Measurements from ENCODE around the gene SGMS1. TPM values are rescaled to one million over a fixed set of nuclear protein-coding genes. Genes with fewer than 3 reads are reported as not detected.

SGMS1 gene
- total and polyA plus RNA-seq, 2 donors (not counting 3 experiments of a cell fraction or from before 2014, with no cell fraction given) = 9.7 to 23.7 TPM

DNA sequence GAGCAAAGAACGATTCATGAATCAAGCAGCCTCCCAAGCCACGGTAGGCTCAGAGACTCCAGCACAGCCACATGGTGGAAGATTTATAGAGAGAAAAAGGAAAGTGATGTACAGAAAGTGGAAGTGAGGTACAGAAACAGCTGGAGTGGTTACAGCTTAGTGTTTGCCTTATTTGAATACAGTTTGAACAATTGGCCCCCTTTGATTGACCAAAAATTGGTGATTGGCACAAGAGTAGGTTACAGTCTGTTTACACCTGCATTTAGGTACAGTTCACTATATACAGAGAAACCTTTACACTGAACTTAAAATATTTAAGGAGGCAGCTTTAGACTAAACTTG, 236.1 kb downstream of the SGMS1 start:
- Histone ChIP-seq H3K79me2 (ENCODE audit: control insufficient read depth, insufficient read depth, low read length) (peaks cover 24% of the 10 kb centered on the region), H3K36me3 (ENCODE audit: control insufficient read depth in 2 of 2, extremely low read depth in 1 of 2, insufficient read depth in 2 of 2, low read length in 2 of 2) (no peaks in the 10 kb centered on the region), H4K20me1 (replicated peaks; ENCODE audit: control insufficient read depth, extremely low read depth, insufficient read depth, low read length) (peaks cover 3% of the 10 kb centered on the region), H3K4me2 (ENCODE audit: insufficient read depth, low read length) (no peak overlapping the region), H3K9me3 (replicated peaks; ENCODE audit: control insufficient read depth, insufficient read depth, low read length) (no peaks in the 10 kb centered on the region), H3K27ac (ENCODE audit: insufficient read depth, low read depth, low read length) (no peak overlapping the region), H3K9me1 (replicated peaks; ENCODE audit: control insufficient read depth, extremely low read depth, insufficient read depth, low read length) (no peaks in the 10 kb centered on the region), H3K4me3 (replicated peaks in 1 of 3; ENCODE audit: insufficient read depth in 1 of 3, low read depth in 1 of 3, low read length in 3 of 3) (no peak overlapping the region), H3K4me1 (ENCODE audit: control insufficient read depth, extremely low read depth, insufficient read depth, low read length) (peaks cover 1% of the 10 kb centered on the region), H3K9ac (replicated peaks; ENCODE audit: extremely low read depth, insufficient read depth, low read length) (no peak overlapping the region), H2AFZ (ENCODE audit: low read depth, low read length) (no peak overlapping the region), H3K27me3 (ENCODE audit: control insufficient read depth in 2 of 2, insufficient read depth in 2 of 2, low read length in 2 of 2) (no peaks in the 10 kb centered on the region)
- dilution Hi-C loops (cut with MboI; ENCODE audit: extremely low pct_ligation_motif_present, low sequenced_read_pairs) = no loop called here
- TF ChIP-seq POLR2AphosphoS5 (IDR thresholded peaks at IDR 0.05; ENCODE audit: insufficient read depth, low read depth, low read length) (no peak), MYC (IDR thresholded peaks at IDR 0.05; ENCODE audit: low read depth, low read length) (no peak), JUN (IDR thresholded peaks at IDR 0.05; ENCODE audit: borderline replicate concordance, insufficient read depth, insufficient read length, low read depth) (no peak), GATA2 (IDR thresholded peaks at IDR 0.05; ENCODE audit: insufficient read depth, insufficient read length, low read depth, low read length) (no peak), POLR2A (IDR thresholded peaks at IDR 0.05; ENCODE audit: low read depth, low read length) (no peak)
- TF ChIP-seq, protein P1, sequence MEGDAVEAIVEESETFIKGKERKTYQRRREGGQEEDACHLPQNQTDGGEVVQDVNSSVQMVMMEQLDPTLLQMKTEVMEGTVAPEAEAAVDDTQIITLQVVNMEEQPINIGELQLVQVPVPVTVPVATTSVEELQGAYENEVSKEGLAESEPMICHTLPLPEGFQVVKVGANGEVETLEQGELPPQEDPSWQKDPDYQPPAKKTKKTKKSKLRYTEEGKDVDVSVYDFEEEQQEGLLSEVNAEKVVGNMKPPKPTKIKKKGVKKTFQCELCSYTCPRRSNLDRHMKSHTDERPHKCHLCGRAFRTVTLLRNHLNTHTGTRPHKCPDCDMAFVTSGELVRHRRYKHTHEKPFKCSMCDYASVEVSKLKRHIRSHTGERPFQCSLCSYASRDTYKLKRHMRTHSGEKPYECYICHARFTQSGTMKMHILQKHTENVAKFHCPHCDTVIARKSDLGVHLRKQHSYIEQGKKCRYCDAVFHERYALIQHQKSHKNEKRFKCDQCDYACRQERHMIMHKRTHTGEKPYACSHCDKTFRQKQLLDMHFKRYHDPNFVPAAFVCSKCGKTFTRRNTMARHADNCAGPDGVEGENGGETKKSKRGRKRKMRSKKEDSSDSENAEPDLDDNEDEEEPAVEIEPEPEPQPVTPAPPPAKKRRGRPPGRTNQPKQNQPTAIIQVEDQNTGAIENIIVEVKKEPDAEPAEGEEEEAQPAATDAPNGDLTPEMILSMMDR (IDR thresholded peaks at IDR 0.05; ENCODE audit: extremely low read depth in 1 of 2, insufficient read depth in 1 of 2, low read depth in 1 of 2, low read length in 2 of 2) = no peak
- DNase-seq (ENCODE audit: low read depth, low spot score) (no peak), FAIRE-seq (no peak)
- intact Hi-C loops (cut with micrococcal nuclease) = no loop called here
- no TSS peak for BruUV-seq (replicated peaks)
- CTCF ChIA-PET = interaction anchor here (0.6 to 2.2 kb wide), 4 partner anchors 10 to 201 kb away, joined by 3 to 12 read pairs (median 3); no protein-coding TSS in a partner anchor
- POLR2A ChIA-PET = no interaction called here

Data from endothelial cell of umbilical vein (primary cell).